Neural crest cell (in vitro differentiated cells): ENCODE measurements around the gene STT3B. TPM values are rescaled to one million over a fixed set of nuclear protein-coding genes. Genes with fewer than 3 reads are reported as not detected.

Experiments used
- DNase-seq: peaks from one replicate; pipeline ENCODE4 v3.0.0; 2021; ENCODE audit warnings: low read depth, mixed read lengths, low spot score
- H3K27ac Mint-ChIP-seq: one replicate; pipeline ENCODE4 v1.8.0; 2021; ENCODE audit warnings: mild to moderate bottlenecking, mixed read lengths; ENCODE audit not compliant: unreplicated experiment
- H3K27me3 Mint-ChIP-seq: 2 replicates; pipeline ENCODE4 v1.8.0; 2021; ENCODE audit warnings: low read depth, mild to moderate bottlenecking, mixed read lengths
- H3K36me3 Mint-ChIP-seq: 2 replicates; pipeline ENCODE4 v1.8.0; 2021; ENCODE audit warnings: low read depth, mild to moderate bottlenecking, mixed read lengths
- H3K4me1 Mint-ChIP-seq: 2 replicates; pipeline ENCODE4 v1.8.0; 2021; ENCODE audit warnings: mixed read lengths
- H3K4me3 Mint-ChIP-seq: one replicate; pipeline ENCODE4 v1.8.0; 2021; ENCODE audit warnings: mild to moderate bottlenecking, mixed read lengths
- H3K9me3 Mint-ChIP-seq: 2 replicates; pipeline ENCODE4 v1.8.0; 2021; ENCODE audit warnings: mixed read lengths
- CTCF ChIP-seq: fragments of 200-600 bp; sonication (generic); conservative IDR thresholded peaks from 2 replicates; pipeline ENCODE4 v1.5.0; 2021; ENCODE audit warnings: antibody characterized with exemption, mild to moderate bottlenecking
- total RNA-seq: library from RNA; stranded (reverse); gene quantifications from 2 replicates; pipeline ENCODE4 v1.2.1, GENCODE V29; 2021

Gene STT3B
- total RNA-seq, 1 donor from 2014 or later: 116 TPM

GRCh38 chr3:31671976-31672375 is 139.3 kb downstream of the STT3B start:
- no peaks in the 10 kb centered on the region for H3K9me3 Mint-ChIP-seq

GRCh38 chr3:31673950-31674349 is 141.2 kb downstream of the STT3B start:
- no peak for DNase-seq
- H3K4me1 Mint-ChIP-seq: peaks cover 21% of the 10 kb centered on the region
- no peak overlapping the region for H3K27ac Mint-ChIP-seq
- H3K36me3 Mint-ChIP-seq: peaks cover 3% of the 10 kb centered on the region
- no peak for TF ChIP-seq CTCF
- no peaks in the 10 kb centered on the region for H3K9me3 Mint-ChIP-seq
- no peak overlapping the region for H3K4me3 Mint-ChIP-seq
- H3K27me3 Mint-ChIP-seq: no peaks in the 10 kb centered on the region

More at GRCh38 chr3:31671976-31672375, 139.3 kb downstream of the STT3B start:
- H3K27ac Mint-ChIP-seq: no peak overlapping the region
- H3K4me3 Mint-ChIP-seq: no peak overlapping the region
- H3K27me3 Mint-ChIP-seq: no peaks in the 10 kb centered on the region
- TF ChIP-seq CTCF: no peak
- peaks cover 3% of the 10 kb centered on the region for H3K36me3 Mint-ChIP-seq
- no peak for DNase-seq
- H3K4me1 Mint-ChIP-seq: peaks cover 8% of the 10 kb centered on the region

GRCh38 chr3:31676556-31676955 is 143.8 kb downstream of the STT3B start:
- Mint-ChIP-seq H3K27me3 (no peaks in the 10 kb centered on the region), H3K4me1 (peaks cover 33% of the 10 kb centered on the region), H3K27ac (no peak overlapping the region)

GRCh38 chr3:31680072-31680870 is 147.5 kb downstream of the STT3B start:
- Mint-ChIP-seq H3K36me3 (peaks cover 2% of the 10 kb centered on the region), H3K27me3 (no peaks in the 10 kb centered on the region), H3K9me3 (peaks cover 3% of the 10 kb centered on the region), H3K4me1 (peaks cover 33% of the 10 kb centered on the region), H3K27ac (no peak overlapping the region), H3K4me3 (no peak overlapping the region)
- no peak for DNase-seq
- TF ChIP-seq CTCF: no peak

More at GRCh38 chr3:31676556-31676955, 143.8 kb downstream of the STT3B start:
- no peak for TF ChIP-seq CTCF
- no peak overlapping the region for H3K4me3 Mint-ChIP-seq
- H3K36me3 Mint-ChIP-seq: no peaks in the 10 kb centered on the region
- H3K9me3 Mint-ChIP-seq: no peaks in the 10 kb centered on the region
- no peak for DNase-seq
